ENCODE results near the gene TDRD9. TPM values are rescaled to one million over a fixed set of nuclear protein-coding genes. Genes with fewer than 3 reads are reported as not detected.

Gene TDRD9
- total RNA-seq, 1 experiment from 2014 or later = not detected

- DNase-seq (ENCODE audit: low read depth) = no peak
Observed at GRCh38 chr14:103890821-103891666, 37.2 kb upstream of the TDRD9 start.

- DNase-seq (ENCODE audit: low read depth) = no peak
Observed at GRCh38 chr14:103891667-103892215, 36.5 kb upstream of the TDRD9 start.

GRCh38 chr14:103892247-103892646 lies 36.0 kb upstream of the TDRD9 start:
- no peak for DNase-seq (ENCODE audit: low read depth)

GRCh38 chr14:103894034-103894722 lies 34.1 kb upstream of the TDRD9 start:
- DNase-seq (ENCODE audit: low read depth) = no peak

- DNase-seq (ENCODE audit: low read depth) = no peak
Observed at GRCh38 chr14:103894723-103895059, 33.6 kb upstream of the TDRD9 start.

- no peak for DNase-seq (ENCODE audit: low read depth)
Observed at GRCh38 chr14:103896578-103896977, 31.7 kb upstream of the TDRD9 start.

- no peak for DNase-seq (ENCODE audit: low read depth)
Observed at GRCh38 chr14:103897075-103897947, 30.9 kb upstream of the TDRD9 start.

- no peak for DNase-seq (ENCODE audit: low read depth)
Observed at GRCh38 chr14:103898204-103898603, 30.1 kb upstream of the TDRD9 start.

GRCh38 chr14:103898711-103899110 lies 29.5 kb upstream of the TDRD9 start:
- no peak for DNase-seq (ENCODE audit: low read depth)

GRCh38 chr14:103899316-103899715 lies 28.9 kb upstream of the TDRD9 start:
- no peak for DNase-seq (ENCODE audit: low read depth)

- no peak for DNase-seq (ENCODE audit: low read depth)
Observed at GRCh38 chr14:103899833-103900232, 28.4 kb upstream of the TDRD9 start.

GRCh38 chr14:103904493-103905107 lies 23.7 kb upstream of the TDRD9 start:
- DNase-seq (ENCODE audit: low read depth) = no peak

- DNase-seq (ENCODE audit: low read depth) = no peak
Observed at GRCh38 chr14:103905842-103906456, 22.3 kb upstream of the TDRD9 start.

GRCh38 chr14:103908580-103908979 lies 19.7 kb upstream of the TDRD9 start:
- no peak for DNase-seq (ENCODE audit: low read depth)

- DNase-seq (ENCODE audit: low read depth) = no peak
Observed at GRCh38 chr14:103909531-103910261, 18.6 kb upstream of the TDRD9 start.

- DNase-seq (ENCODE audit: low read depth) = peak; percentile 42
Observed at GRCh38 chr14:103910262-103910935, 17.9 kb upstream of the TDRD9 start.

- no peak for DNase-seq (ENCODE audit: low read depth)
Observed at GRCh38 chr14:103910984-103911383, 17.3 kb upstream of the TDRD9 start.

- no peak for DNase-seq (ENCODE audit: low read depth)
Observed at GRCh38 chr14:103915616-103916015, 12.6 kb upstream of the TDRD9 start.

GRCh38 chr14:103916636-103917262 lies 11.5 kb upstream of the TDRD9 start:
- DNase-seq (ENCODE audit: low read depth) = no peak

Data from RPMI7951 (cell line).